Thyroid gland (tissue), 4 donors: ENCODE measurements around the gene UGT1A1. TPM values are rescaled to one million over a fixed set of nuclear protein-coding genes. Genes with fewer than 3 reads are reported as not detected.

Experiments
- DNase-seq, 2 donors: peaks; one replicate each; pipeline ENCODE4 v3.0.0-alpha.2; 2019
- H3K27ac ChIP-seq, 3 donors: fragments of 200-600 bp; sonication (generic); 1 replicate in 2 of 3; 2 replicates in 1 of 3; pipeline ENCODE4 v1.5.1; 2016 to 2019; ENCODE audit warnings: mild to moderate bottlenecking in 1 of 3, moderate library complexity in 1 of 3
- H3K27me3 ChIP-seq: fragments of 200-600 bp; sonication (generic); one replicate; pipeline ENCODE4 v1.5.1; 2019
- H3K36me3 ChIP-seq, 2 donors: fragments of 200-600 bp; sonication (generic); one replicate each; pipeline ENCODE4 v1.5.1; 2016 to 2019
- H3K4me1 ChIP-seq, 2 donors: fragments of 200-600 bp; sonication (generic); one replicate each; pipeline ENCODE4 v1.5.1; 2017 to 2019
- H3K4me3 ChIP-seq, 3 donors: fragments of 200-600 bp; sonication (generic); replicated peaks in 1 of 3; 1 replicate in 2 of 3; 2 replicates in 1 of 3; pipeline ENCODE4 v1.5.1; 2016; ENCODE audit warnings: mild to moderate bottlenecking in 1 of 3
- H3K9me3 ChIP-seq: fragments of 200-600 bp; sonication (generic); one replicate; pipeline ENCODE4 v1.5.1; 2017
- POLR2A ChIP-seq, 2 donors: fragments of 450-650 bp; IDR thresholded peaks; one replicate each; pipeline ENCODE4 v1.6.1; 2017; ENCODE audit warnings: antibody characterized with exemption in 2 of 2, mild to moderate bottlenecking in 2 of 2, moderate library complexity in 1 of 2
- WGBS, 2 donors: methylation state at CpG; one replicate each; pipeline ENCODE4 v1.1.5; 2017; 5-methylcytosine and 5-hydroxymethylcytosine counted together
- intact Hi-C: fragments of 100-400 bp; cut with DNase I; formaldehyde crosslinking; loops from one replicate; pipeline ENCODE4 v1.15.1; 2023
- total RNA-seq, 4 donors: library from RNA; depleted of rRNA; stranded (reverse); fragments of >200 nt; gene quantifications; one replicate each; pipeline ENCODE4 v1.2.3, GENCODE V29; 2016
- TF ChIP-seq, protein P1 (sequence below), 6 experiments: fragments of 200-600 bp in 3 of 6; fragments of 450-650 bp in 3 of 6; sonication (generic) in 3 of 6; IDR thresholded peaks; one replicate each; pipeline ENCODE4 v1.5.1; 2016 to 2019; ENCODE audit warnings: antibody characterized with exemption in 6 of 6, mild to moderate bottlenecking in 2 of 6, inconsistent platforms in 1 of 6, moderate library complexity in 1 of 6

The UGT1A1 gene
- total RNA-seq, 4 donors from 2014 or later, result 0.45 to 0.94 (median 0.76) TPM

- 66 to 82% methylated on average over 9 to 12 of the region's 12 CpGs for WGBS, 2 donors
- no peak overlapping the region for H3K4me3 ChIP-seq
- no peak for TF ChIP-seq POLR2A (IDR thresholded peaks at IDR 0.05)
- TF ChIP-seq, protein P1, sequence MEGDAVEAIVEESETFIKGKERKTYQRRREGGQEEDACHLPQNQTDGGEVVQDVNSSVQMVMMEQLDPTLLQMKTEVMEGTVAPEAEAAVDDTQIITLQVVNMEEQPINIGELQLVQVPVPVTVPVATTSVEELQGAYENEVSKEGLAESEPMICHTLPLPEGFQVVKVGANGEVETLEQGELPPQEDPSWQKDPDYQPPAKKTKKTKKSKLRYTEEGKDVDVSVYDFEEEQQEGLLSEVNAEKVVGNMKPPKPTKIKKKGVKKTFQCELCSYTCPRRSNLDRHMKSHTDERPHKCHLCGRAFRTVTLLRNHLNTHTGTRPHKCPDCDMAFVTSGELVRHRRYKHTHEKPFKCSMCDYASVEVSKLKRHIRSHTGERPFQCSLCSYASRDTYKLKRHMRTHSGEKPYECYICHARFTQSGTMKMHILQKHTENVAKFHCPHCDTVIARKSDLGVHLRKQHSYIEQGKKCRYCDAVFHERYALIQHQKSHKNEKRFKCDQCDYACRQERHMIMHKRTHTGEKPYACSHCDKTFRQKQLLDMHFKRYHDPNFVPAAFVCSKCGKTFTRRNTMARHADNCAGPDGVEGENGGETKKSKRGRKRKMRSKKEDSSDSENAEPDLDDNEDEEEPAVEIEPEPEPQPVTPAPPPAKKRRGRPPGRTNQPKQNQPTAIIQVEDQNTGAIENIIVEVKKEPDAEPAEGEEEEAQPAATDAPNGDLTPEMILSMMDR (IDR thresholded peaks at IDR 0.05), result no peak
- intact Hi-C loops, result no loop called here
- H3K36me3 ChIP-seq, result no peaks in the 10 kb centered on the region
- no peaks in the 10 kb centered on the region for H3K27me3 ChIP-seq
- H3K4me1 ChIP-seq, result no peaks in the 10 kb centered on the region
- H3K27ac ChIP-seq, result no peak overlapping the region
- H3K9me3 ChIP-seq, result no peaks in the 10 kb centered on the region
- no peak for DNase-seq
These were observed 47.3 kb downstream of the UGT1A1 start for GRCh38 chr2:233807215-233807865.

- Histone ChIP-seq H3K36me3 (no peaks in the 10 kb centered on the region), H3K4me3 (no peak overlapping the region), H3K4me1 (no peaks in the 10 kb centered on the region), H3K27ac (no peak overlapping the region), H3K9me3 (no peaks in the 10 kb centered on the region), H3K27me3 (no peaks in the 10 kb centered on the region)
- DNase-seq, result no peak
- 71 to 84% methylated on average over 3 to 7 of the region's 10 CpGs for WGBS, 2 donors
- intact Hi-C loops, result no loop called here
- TF ChIP-seq, protein P1 (IDR thresholded peaks at IDR 0.05), result no peak
These were observed 48.2 kb downstream of the UGT1A1 start for GRCh38 chr2:233807966-233808935.

DNA sequence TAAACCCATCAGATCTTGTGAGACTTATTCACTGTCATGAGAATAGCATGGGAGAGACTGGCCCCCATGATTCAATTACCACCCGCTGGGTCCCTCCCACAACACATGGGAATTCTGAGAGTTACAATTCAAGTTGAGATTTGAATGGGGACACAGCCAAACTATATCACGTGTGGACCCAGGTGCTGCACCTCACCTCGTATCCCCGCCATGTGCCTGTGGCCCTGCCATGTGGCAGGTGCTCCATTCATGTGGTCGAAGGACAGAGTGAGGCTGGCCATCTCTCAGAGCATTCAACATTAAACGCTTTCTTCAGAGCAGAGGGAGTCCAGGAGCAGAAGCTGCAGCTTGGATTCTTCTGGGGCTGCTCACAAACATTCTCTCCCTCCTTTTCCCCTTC, 50.3 kb downstream of the UGT1A1 start:
- Histone ChIP-seq H3K27me3 (no peaks in the 10 kb centered on the region), H3K9me3 (no peaks in the 10 kb centered on the region), H3K4me3 (no peak overlapping the region), H3K4me1 (no peaks in the 10 kb centered on the region), H3K36me3 (no peaks in the 10 kb centered on the region), H3K27ac (no peak overlapping the region)
- DNase-seq, result no peak
- intact Hi-C loops, result no loop called here
- no peak for TF ChIP-seq POLR2A (IDR thresholded peaks at IDR 0.05)
- TF ChIP-seq, protein P1 (IDR thresholded peaks at IDR 0.05), result no peak
- WGBS, 2 donors, result 97% methylated on average over 6 of the region's 6 CpGs

DNA sequence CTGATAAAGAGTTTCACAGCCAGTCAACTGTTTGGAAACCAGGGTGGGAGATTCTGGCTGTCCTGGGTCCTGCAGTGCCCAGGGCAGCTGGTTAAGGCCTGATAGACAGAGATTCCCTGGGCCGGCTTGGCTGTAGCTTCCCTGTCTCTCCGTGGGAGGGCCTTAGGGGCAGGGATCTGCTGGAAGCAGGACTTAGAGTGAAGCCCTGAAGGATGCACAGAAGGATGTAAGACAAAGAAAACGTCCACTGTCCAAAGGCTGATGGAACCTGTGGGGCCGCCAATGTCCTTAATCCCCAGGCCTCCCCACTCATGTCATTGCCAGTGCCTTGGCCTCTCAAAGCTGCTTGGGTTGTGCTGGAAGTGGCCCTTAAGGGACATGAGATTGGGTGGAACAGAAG, 51.0 kb downstream of the UGT1A1 start:
- no peak for DNase-seq
- Histone ChIP-seq H3K4me3 (no peak overlapping the region), H3K9me3 (no peaks in the 10 kb centered on the region), H3K27ac (no peak overlapping the region), H3K36me3 (no peaks in the 10 kb centered on the region), H3K27me3 (no peaks in the 10 kb centered on the region), H3K4me1 (no peaks in the 10 kb centered on the region)
- intact Hi-C loops, result no loop called here
- 86 to 87% methylated on average over 4 of the region's 4 CpGs for WGBS, 2 donors
- TF ChIP-seq POLR2A (IDR thresholded peaks at IDR 0.05), result no peak
- TF ChIP-seq, protein P1 (IDR thresholded peaks at IDR 0.05), result no peak

GRCh38 chr2:233811732-233812131, 51.7 kb downstream of the UGT1A1 start:
- TF ChIP-seq, protein P1 (IDR thresholded peaks at IDR 0.05), result no peak
- no peak for TF ChIP-seq POLR2A (IDR thresholded peaks at IDR 0.05)
- no peak for DNase-seq
- intact Hi-C loops, result no loop called here
- H3K9me3 ChIP-seq, result no peaks in the 10 kb centered on the region
- H3K36me3 ChIP-seq, result no peaks in the 10 kb centered on the region
- H3K27ac ChIP-seq, result no peak overlapping the region
- H3K4me1 ChIP-seq, result no peaks in the 10 kb centered on the region
- H3K4me3 ChIP-seq, result no peak overlapping the region
- WGBS, 2 donors, result 88 to 94% methylated on average over 8 of the region's 8 CpGs
- no peaks in the 10 kb centered on the region for H3K27me3 ChIP-seq
